GM23338 (cell line): ENCODE measurements around the gene ELFN1. TPM values are rescaled to one million over a fixed set of nuclear protein-coding genes. Genes with fewer than 3 reads are reported as not detected.

Experiments
- ATAC-seq: fragments of 200-7000 bp; cut with Tn5 transposase; 3 replicates; pipeline ENCODE4 v1.9.1; 2020
- DNase-seq: peaks from one replicate; pipeline ENCODE4 v3.0.0-alpha.2; 2015; ENCODE audit warnings: low spot score
- H2AFZ ChIP-seq: fragments of 200-600 bp; sonication (generic); 2 replicates; pipeline ENCODE4 v1.8.0; 2016; ENCODE audit warnings: antibody characterized with exemption, mild to moderate bottlenecking, moderate library complexity
- H3F3A ChIP-seq: fragments of 200-600 bp; sonication (generic); replicated peaks from 2 replicates; pipeline ENCODE4 v1.8.0; 2017; ENCODE audit warnings: antibody characterized with exemption, mixed run types, low read depth
- H3K27ac ChIP-seq: fragments of 200-600 bp; sonication (generic); 2 replicates; pipeline ENCODE4 v1.6.1; 2016; ENCODE audit warnings: low read depth
- H3K27me3 ChIP-seq: fragments of 200-600 bp; sonication (generic); 2 replicates; pipeline ENCODE4 v1.8.0; 2016; ENCODE audit warnings: mild to moderate bottlenecking, mixed run types, moderate library complexity; ENCODE audit not compliant: insufficient read depth
- H3K36me3 ChIP-seq: fragments of 200-600 bp; sonication (generic); 2 replicates; pipeline ENCODE4 v1.8.0; 2016; ENCODE audit warnings: mild to moderate bottlenecking; ENCODE audit not compliant: insufficient read depth
- H3K4me1 ChIP-seq: fragments of 200-600 bp; sonication (generic); 2 replicates; pipeline ENCODE4 v1.8.0; 2016; ENCODE audit warnings: mild to moderate bottlenecking, moderate library complexity; ENCODE audit not compliant: insufficient read depth
- H3K4me2 ChIP-seq: fragments of 200-600 bp; sonication (generic); 2 replicates; pipeline ENCODE4 v1.7.1; 2017; ENCODE audit warnings: mixed run types
- H3K4me3 ChIP-seq: fragments of 200-600 bp; sonication (generic); 2 replicates; pipeline ENCODE4 v1.6.1; 2016; ENCODE audit warnings: mixed run types
- H3K79me2 ChIP-seq: fragments of 200-600 bp; sonication (generic); replicated peaks from 2 replicates; pipeline ENCODE4 v1.8.0; 2017; ENCODE audit warnings: mild to moderate bottlenecking; ENCODE audit not compliant: insufficient read depth
- H3K9me2 ChIP-seq: fragments of 200-600 bp; sonication (generic); 2 replicates; pipeline ENCODE4 v1.8.0; 2017; ENCODE audit not compliant: insufficient read depth
- H4K20me1 ChIP-seq: fragments of 200-600 bp; sonication (generic); replicated peaks from 2 replicates; pipeline ENCODE4 v1.8.0; 2017; ENCODE audit warnings: mild to moderate bottlenecking; ENCODE audit not compliant: insufficient read depth
- H3K27ac Mint-ChIP-seq: 2 replicates; pipeline ENCODE4 v1.8.0; 2020; ENCODE audit warnings: inconsistent platforms, mild to moderate bottlenecking, moderate library complexity, mixed read lengths
- H3K27me3 Mint-ChIP-seq: 3 replicates; pipeline ENCODE4 v1.8.0; 2022; ENCODE audit warnings: low read depth, mild to moderate bottlenecking, moderate library complexity, mixed read lengths, inconsistent platforms; ENCODE audit not compliant: insufficient read depth, poor library complexity
- H3K36me3 Mint-ChIP-seq: 3 replicates; pipeline ENCODE4 v1.8.0; 2021; ENCODE audit warnings: low read depth, mild to moderate bottlenecking, inconsistent platforms, moderate library complexity, mixed read lengths
- H3K4me1 Mint-ChIP-seq: 3 replicates; pipeline ENCODE4 v1.8.0; 2020; ENCODE audit warnings: mild to moderate bottlenecking, inconsistent platforms, mixed read lengths
- H3K4me3 Mint-ChIP-seq: 3 replicates; pipeline ENCODE4 v1.8.0; 2021; ENCODE audit warnings: moderate library complexity, mild to moderate bottlenecking, inconsistent platforms, mixed read lengths
- H3K9me3 Mint-ChIP-seq: 3 replicates; pipeline ENCODE4 v1.8.0; 2020; ENCODE audit warnings: moderate library complexity, mild to moderate bottlenecking, inconsistent platforms, mixed read lengths
- CTCF ChIP-seq, 2 experiments: fragments of 200-600 bp in 1 of 2; sonication (generic) in 1 of 2; conservative IDR thresholded peaks; 2 replicates each; pipeline versions ENCODE4 v1.5.1 to v1.6.1; 2016 to 2017; ENCODE audit warnings: antibody characterized with exemption in 2 of 2, low read depth in 2 of 2, mild to moderate bottlenecking in 2 of 2, moderate library complexity in 1 of 2
- EZH2phosphoT487 ChIP-seq: fragments of 200-600 bp; sonication (generic); IDR thresholded peaks from one replicate; pipeline ENCODE4 v1.8.1; 2018; ENCODE audit warnings: antibody characterized with exemption; ENCODE audit not compliant: unreplicated experiment
- POLR2AphosphoS5 ChIP-seq: IDR thresholded peaks from 2 replicates; pipeline ENCODE4 v1.6.1; 2016; ENCODE audit warnings: antibody characterized with exemption, low read depth
- REST ChIP-seq: IDR thresholded peaks from one replicate; pipeline ENCODE4 v1.6.1; 2018; ENCODE audit warnings: antibody characterized with exemption; ENCODE audit not compliant: unreplicated experiment
- ZNF331 ChIP-seq: fragments of 250-450 bp; sonication (Bioruptor Pico); IDR thresholded peaks from 2 replicates; pipeline ENCODE4 v1.5.0; 2020; ENCODE audit warnings: low read depth, mild to moderate bottlenecking, moderate library complexity
- ZNF462 ChIP-seq: fragments of 250-450 bp; sonication (Bioruptor Pico); IDR thresholded peaks from 2 replicates; pipeline ENCODE4 v1.5.0; 2020; ENCODE audit warnings: mild to moderate bottlenecking, moderate library complexity
- polyA plus RNA-seq: library from polyadenylated mRNA; unstranded; fragments of >200 nt; fragmentation: Nextera tagmentation; extraction: Ambion mirVana; gene quantifications from 2 replicates; pipeline ENCODE4 v1.2.1, GENCODE V29; 2016
- total RNA-seq: library from RNA; depleted of rRNA; stranded (reverse); fragments of >200 nt; shearing (Covaris generic); gene quantifications from 2 replicates; pipeline ENCODE4 v1.2.3, GENCODE V29; 2014

The ELFN1 gene
- total and polyA plus RNA-seq, 2 experiments from 2014 or later: 0.08 to 3.5 TPM

- H3K4me3 ChIP-seq: no peak overlapping the region
- ATAC-seq: no peak
These were observed 7.4 kb downstream of the ELFN1 start for GRCh38 chr7:1677206-1678080.

More at GRCh38 chr7:1677206-1678080, 7.4 kb downstream of the ELFN1 start:
- H3K27ac Mint-ChIP-seq: no peak overlapping the region
- H2AFZ ChIP-seq: no peak overlapping the region
- H3K27ac ChIP-seq: no peak overlapping the region
- no peaks in the 10 kb centered on the region for H3F3A ChIP-seq
- H3K4me2 ChIP-seq: no peak overlapping the region
- no peak overlapping the region for H3K4me3 Mint-ChIP-seq
- H3K79me2 ChIP-seq: no peaks in the 10 kb centered on the region
- peaks cover 10% of the 10 kb centered on the region for H3K4me1 Mint-ChIP-seq
- H3K36me3 Mint-ChIP-seq: no peaks in the 10 kb centered on the region
- no peaks in the 10 kb centered on the region for H4K20me1 ChIP-seq
- no peaks in the 10 kb centered on the region for H3K4me1 ChIP-seq
- peaks cover 28% of the 10 kb centered on the region for H3K27me3 Mint-ChIP-seq
- no peaks in the 10 kb centered on the region for H3K9me2 ChIP-seq
- no peak for TF ChIP-seq REST
- TF ChIP-seq EZH2phosphoT487: no peak
- TF ChIP-seq CTCF (conservative IDR thresholded peaks at IDR 0.05; ENCODE audit: low read depth in 2 of 2): no peak
- no peak for TF ChIP-seq ZNF331 (CRISPR knock-in tag)
- TF ChIP-seq POLR2AphosphoS5: no peak
- no peak for TF ChIP-seq ZNF462 (CRISPR knock-in tag)
- peaks cover under 1% of the 10 kb centered on the region; the same call in 1 of the 3 replicates for H3K9me3 Mint-ChIP-seq
- H3K27me3 ChIP-seq: peaks cover 4% of the 10 kb centered on the region
- no peaks in the 10 kb centered on the region for H3K36me3 ChIP-seq
- DNase-seq: no peak
